ENCODE measurements around the gene ATAD1.

GRCh38 chr10:87721781-87722180 is 96.2 kb downstream of the ATAD1 start:
- TF ChIP-seq SMC3 (IDR thresholded peaks at IDR 0.05; ENCODE audit: low read depth, low read length), result no peak
- no peak for TF ChIP-seq CTCF (conservative IDR thresholded peaks at IDR 0.05; ENCODE audit: low read depth, low read length)

All from IMR-90 (cell line).